ENCODE measurements around the gene MSANTD2. TPM values are rescaled to one million over a fixed set of nuclear protein-coding genes. Genes with fewer than 3 reads are reported as not detected.

The MSANTD2 gene
- total RNA-seq, 1 experiment from 2014 or later: 15.3 TPM

GRCh38 chr11:124727474-124727873 lies 72.7 kb downstream of the MSANTD2 start:
- BruUV-seq (replicated peaks): no TSS peak
- no peak for DNase-seq (ENCODE audit: unreplicated experiment)
- POLR2A ChIA-PET: no interaction called here
- Mint-ChIP-seq H3K27me3 (ENCODE audit: insufficient read depth, unreplicated experiment) (peaks cover 22% of the 10 kb centered on the region), H3K27ac (ENCODE audit: low read depth, unreplicated experiment) (no peak overlapping the region), H3K4me3 (ENCODE audit: unreplicated experiment) (no peak overlapping the region), H3K9me3 (ENCODE audit: unreplicated experiment) (no peaks in the 10 kb centered on the region), H3K4me1 (ENCODE audit: insufficient read depth, unreplicated experiment) (peaks cover 7% of the 10 kb centered on the region), H3K36me3 (ENCODE audit: insufficient read depth, unreplicated experiment) (no peaks in the 10 kb centered on the region)
- no peak for TF ChIP-seq CTCF (IDR thresholded peaks at IDR 0.05; ENCODE audit: unreplicated experiment)
- CTCF ChIA-PET: interaction anchor here (0.7 kb wide), 1 partner anchor 59 kb away, joined by 3 read pairs; no protein-coding TSS in a partner anchor
- intact Hi-C loops (cut with micrococcal nuclease): no loop called here

- ChIA-PET POLR2A (no interaction called here), CTCF (interaction anchor here (0.6 kb wide), 2 partner anchors 10 to 87 kb away, joined by 3 to 4 read pairs; no protein-coding TSS in a partner anchor)
- Mint-ChIP-seq H3K4me1 (ENCODE audit: insufficient read depth, unreplicated experiment) (peaks cover 7% of the 10 kb centered on the region), H3K36me3 (ENCODE audit: insufficient read depth, unreplicated experiment) (no peaks in the 10 kb centered on the region), H3K9me3 (ENCODE audit: unreplicated experiment) (no peaks in the 10 kb centered on the region), H3K27ac (ENCODE audit: low read depth, unreplicated experiment) (no peak overlapping the region), H3K4me3 (ENCODE audit: unreplicated experiment) (no peak overlapping the region), H3K27me3 (ENCODE audit: insufficient read depth, unreplicated experiment) (peaks cover 39% of the 10 kb centered on the region)
- no TSS peak for BruUV-seq (replicated peaks)
- peak; percentile 47 for DNase-seq (ENCODE audit: unreplicated experiment)
- intact Hi-C loops (cut with micrococcal nuclease): no loop called here
- TF ChIP-seq CTCF (IDR thresholded peaks at IDR 0.05; ENCODE audit: unreplicated experiment): no peak
Measured at GRCh38 chr11:124725719-124726105, 74.5 kb downstream of the MSANTD2 start.

GRCh38 chr11:124724979-124725718 lies 75.1 kb downstream of the MSANTD2 start:
- CTCF ChIA-PET: no interaction called here
- no TSS peak for BruUV-seq (replicated peaks)
- peaks cover 39% of the 10 kb centered on the region for H3K27me3 Mint-ChIP-seq (ENCODE audit: insufficient read depth, unreplicated experiment)

GRCh38 chr11:124722176-124722575 lies 78.0 kb downstream of the MSANTD2 start:
- H3K4me1 Mint-ChIP-seq (ENCODE audit: insufficient read depth, unreplicated experiment): peaks cover 16% of the 10 kb centered on the region
- H3K4me3 Mint-ChIP-seq (ENCODE audit: unreplicated experiment): no peak overlapping the region
- no peak for DNase-seq (ENCODE audit: unreplicated experiment)
- no TSS peak for BruUV-seq (replicated peaks)
- H3K27me3 Mint-ChIP-seq (ENCODE audit: insufficient read depth, unreplicated experiment): peaks cover 39% of the 10 kb centered on the region
- ChIA-PET POLR2A (no interaction called here), CTCF (interaction anchor here (0.7 kb wide), 1 partner anchor 78 kb away, joined by 3 read pairs; no protein-coding TSS in a partner anchor)
- H3K36me3 Mint-ChIP-seq (ENCODE audit: insufficient read depth, unreplicated experiment): no peaks in the 10 kb centered on the region
- no peak for TF ChIP-seq CTCF (IDR thresholded peaks at IDR 0.05; ENCODE audit: unreplicated experiment)
- H3K9me3 Mint-ChIP-seq (ENCODE audit: unreplicated experiment): no peaks in the 10 kb centered on the region
- intact Hi-C loops (cut with micrococcal nuclease): no loop called here
- no peak overlapping the region for H3K27ac Mint-ChIP-seq (ENCODE audit: low read depth, unreplicated experiment)

More at GRCh38 chr11:124724979-124725718, 75.1 kb downstream of the MSANTD2 start:
- Mint-ChIP-seq H3K4me3 (ENCODE audit: unreplicated experiment) (no peak overlapping the region), H3K27ac (ENCODE audit: low read depth, unreplicated experiment) (no peak overlapping the region), H3K4me1 (ENCODE audit: insufficient read depth, unreplicated experiment) (peaks cover 7% of the 10 kb centered on the region), H3K9me3 (ENCODE audit: unreplicated experiment) (no peaks in the 10 kb centered on the region), H3K36me3 (ENCODE audit: insufficient read depth, unreplicated experiment) (no peaks in the 10 kb centered on the region)
- intact Hi-C loops (cut with micrococcal nuclease): no loop called here
- POLR2A ChIA-PET: no interaction called here
- no peak for TF ChIP-seq CTCF (IDR thresholded peaks at IDR 0.05; ENCODE audit: unreplicated experiment)
- DNase-seq (ENCODE audit: unreplicated experiment): no peak
